ENCODE results near the gene HDAC11.

Gene HDAC11

DNA sequence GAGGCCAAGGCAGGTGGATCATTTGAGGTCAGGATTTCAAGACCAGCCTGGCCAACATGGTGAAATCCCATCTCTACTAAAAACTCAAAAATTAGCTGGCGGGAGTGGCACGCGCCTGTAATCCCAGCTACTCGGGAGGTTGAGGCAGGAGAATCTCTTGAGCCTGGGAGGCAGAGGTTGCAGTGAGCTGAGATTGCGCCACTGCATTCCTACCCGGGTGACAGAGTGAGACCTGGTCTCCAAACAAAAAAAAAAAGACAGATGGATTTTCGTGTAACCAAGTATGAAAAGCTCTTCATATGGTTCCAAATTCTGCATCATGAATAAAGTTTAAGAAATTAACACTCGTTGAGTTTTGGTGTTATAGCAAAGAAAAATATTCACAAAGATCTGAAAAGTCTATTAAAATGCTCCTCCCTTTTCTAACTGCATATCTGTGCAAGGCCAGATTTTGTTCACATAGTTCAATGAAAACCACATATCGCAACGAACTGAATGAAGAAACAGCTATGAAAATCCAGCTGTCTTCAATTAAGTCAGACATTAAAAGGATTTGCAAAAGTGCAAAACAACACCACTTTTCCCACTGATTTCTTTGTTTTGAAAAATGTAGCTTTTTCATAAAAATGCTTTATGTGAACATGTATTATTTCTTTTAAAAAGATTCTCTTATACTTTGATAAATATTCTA is 45.0 kb downstream of the HDAC11 start:
- no peak for DNase-seq (ENCODE audit: low read depth in 2 of 2)

DNA sequence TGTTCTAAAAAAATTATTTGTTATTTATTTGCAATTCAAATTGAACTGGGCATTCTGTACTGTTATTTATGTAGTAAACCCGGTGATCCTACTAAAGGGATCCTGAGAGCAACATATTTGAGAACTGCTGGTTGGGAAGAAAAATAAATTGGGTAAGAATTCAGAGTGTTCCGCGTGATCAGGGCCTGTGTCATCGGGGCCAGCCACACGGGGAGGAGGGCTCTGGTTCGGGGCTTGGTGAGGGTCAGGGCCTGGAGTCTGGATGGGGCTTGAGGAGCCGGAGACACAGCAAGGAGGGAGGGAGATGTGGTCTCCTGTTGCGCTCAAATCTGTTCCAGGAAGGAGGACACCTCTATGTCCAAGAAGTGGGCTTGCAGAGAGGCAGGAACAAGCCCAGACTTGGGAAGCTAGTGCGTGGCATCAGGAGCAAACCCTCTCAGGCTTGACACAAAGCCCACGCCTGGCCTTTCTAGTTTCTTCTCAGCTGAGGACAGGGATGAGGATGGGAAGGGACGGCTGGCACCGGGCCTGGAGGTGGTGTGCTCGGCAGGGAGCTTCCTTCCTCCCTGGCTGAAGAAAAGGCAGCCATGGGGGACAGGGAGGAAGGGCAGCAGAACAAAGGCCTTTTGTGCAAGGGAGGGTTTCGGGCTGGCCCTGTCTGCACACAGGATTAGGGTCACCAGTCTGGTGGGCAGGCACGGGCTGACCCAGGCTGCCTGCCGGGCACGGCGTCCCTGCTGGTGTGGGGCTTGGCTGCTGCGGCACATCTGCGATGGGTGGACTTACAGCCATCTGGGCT is 45.9 kb downstream of the HDAC11 start:
- no peak for DNase-seq (ENCODE audit: low read depth in 2 of 2)

GRCh38 chr3:13526626-13526949 is 46.5 kb downstream of the HDAC11 start:
- DNase-seq (ENCODE audit: low read depth in 2 of 2), result no peak

GRCh38 chr3:13528217-13528867 is 48.2 kb downstream of the HDAC11 start:
- no peak for DNase-seq (ENCODE audit: low read depth in 2 of 2)

- DNase-seq (ENCODE audit: low read depth in 2 of 2), result no peak
Measured at GRCh38 chr3:13529196-13530112, 49.3 kb downstream of the HDAC11 start.

GRCh38 chr3:13530241-13531009 is 50.3 kb downstream of the HDAC11 start:
- no peak for DNase-seq (ENCODE audit: low read depth in 2 of 2)

- DNase-seq (ENCODE audit: low read depth in 2 of 2), result no peak
Measured at GRCh38 chr3:13532085-13532484, 52.0 kb downstream of the HDAC11 start.

- DNase-seq (ENCODE audit: low read depth in 2 of 2), result no peak
Measured at GRCh38 chr3:13532631-13533030, 52.5 kb downstream of the HDAC11 start.

DNA sequence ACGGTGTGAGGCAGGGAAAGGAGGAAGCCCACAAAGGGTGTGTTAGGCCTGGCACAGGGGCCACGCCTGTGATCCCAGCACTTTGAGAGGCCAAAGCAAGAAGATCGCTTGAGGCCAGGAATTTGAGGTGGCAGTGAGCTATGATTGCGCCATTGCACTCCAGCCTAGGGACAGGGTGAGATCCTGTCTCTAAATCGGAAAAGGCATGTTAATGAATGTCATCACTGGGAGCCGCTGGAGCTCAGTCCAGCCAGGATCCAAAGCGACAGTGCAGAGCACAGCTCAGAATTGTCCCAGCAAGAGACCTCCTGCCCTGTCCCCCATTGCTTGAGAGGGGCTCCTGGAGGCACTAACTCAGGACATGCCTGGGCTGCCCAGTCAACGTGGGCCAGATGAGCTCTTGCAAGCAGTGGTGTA is 53.8 kb downstream of the HDAC11 start:
- no peak for DNase-seq (ENCODE audit: low read depth in 2 of 2)

DNA sequence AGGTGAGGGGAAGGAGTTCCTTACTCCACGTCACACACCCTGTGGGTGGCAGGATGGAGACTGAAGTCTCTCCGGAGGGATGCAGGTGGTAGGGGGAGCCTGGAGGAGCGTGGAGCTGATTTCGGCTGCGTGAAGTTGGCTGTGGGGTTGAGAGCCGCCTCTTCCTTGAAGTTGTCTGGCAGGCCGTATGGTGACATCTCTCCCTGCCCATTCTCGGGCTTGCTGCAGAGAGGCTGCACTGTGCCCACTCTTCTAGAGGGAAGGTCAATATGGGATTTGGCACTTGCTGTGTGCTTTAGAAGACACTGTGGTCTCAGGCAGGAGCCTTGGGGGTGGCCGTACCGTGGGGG is 55.4 kb downstream of the HDAC11 start:
- no peak for DNase-seq (ENCODE audit: low read depth in 2 of 2)

DNA sequence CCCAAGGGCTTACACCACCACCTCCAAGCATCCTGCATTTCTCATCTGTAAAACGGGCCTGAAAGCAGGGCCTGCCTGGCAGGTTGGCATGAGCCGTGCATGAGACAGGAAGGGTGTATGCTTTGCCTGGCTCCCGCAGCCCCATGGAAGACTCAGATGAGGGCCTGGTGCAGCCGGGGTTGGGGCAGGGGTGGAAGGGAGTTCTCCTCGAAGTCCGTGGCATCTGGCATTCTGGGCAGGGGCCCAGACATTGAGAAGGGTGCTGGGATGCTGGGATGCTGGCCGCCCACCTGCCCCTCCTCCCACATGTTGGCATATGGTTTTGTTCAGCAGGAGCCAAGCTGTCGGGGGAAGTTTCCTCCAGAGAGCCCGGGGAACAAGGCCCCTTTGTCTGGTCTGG is 55.8 kb downstream of the HDAC11 start:
- DNase-seq (ENCODE audit: low read depth in 2 of 2), result no peak

DNA sequence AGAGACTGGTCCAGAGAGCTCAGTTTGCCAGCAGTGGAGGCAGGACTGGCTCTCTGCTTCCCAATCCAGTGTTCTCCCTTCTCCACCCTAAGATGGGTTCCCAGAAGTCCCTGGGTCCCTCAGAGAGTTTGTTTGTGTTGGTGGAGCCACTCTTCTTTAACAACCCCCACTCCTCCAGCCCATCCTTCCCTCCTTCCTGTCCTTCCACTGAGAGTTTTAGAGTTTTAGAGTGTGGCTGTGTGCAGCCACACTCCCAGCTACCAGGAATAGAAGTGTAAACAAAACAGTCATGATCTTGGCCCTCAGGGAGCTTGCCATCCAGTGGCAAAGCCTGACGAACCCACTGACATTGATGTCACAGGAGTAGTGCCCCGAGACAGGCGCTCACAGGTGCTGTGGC is 56.3 kb downstream of the HDAC11 start:
- no peak for DNase-seq (ENCODE audit: low read depth in 2 of 2)

GRCh38 chr3:13536832-13537231 is 56.7 kb downstream of the HDAC11 start:
- DNase-seq (ENCODE audit: low read depth in 2 of 2), result no peak

- no peak for DNase-seq (ENCODE audit: low read depth in 2 of 2)
Measured at GRCh38 chr3:13537244-13537908, 57.3 kb downstream of the HDAC11 start.

- DNase-seq (ENCODE audit: low read depth in 2 of 2), result no peak
Measured at GRCh38 chr3:13537909-13538296, 57.8 kb downstream of the HDAC11 start.

- no peak for DNase-seq (ENCODE audit: low read depth in 2 of 2)
Measured at GRCh38 chr3:13538520-13539291, 58.6 kb downstream of the HDAC11 start.

- DNase-seq (ENCODE audit: low read depth in 2 of 2), result no peak
Measured at GRCh38 chr3:13539292-13539638, 59.2 kb downstream of the HDAC11 start.

GRCh38 chr3:13539671-13540070 is 59.6 kb downstream of the HDAC11 start:
- no peak for DNase-seq (ENCODE audit: low read depth in 2 of 2)

DNA sequence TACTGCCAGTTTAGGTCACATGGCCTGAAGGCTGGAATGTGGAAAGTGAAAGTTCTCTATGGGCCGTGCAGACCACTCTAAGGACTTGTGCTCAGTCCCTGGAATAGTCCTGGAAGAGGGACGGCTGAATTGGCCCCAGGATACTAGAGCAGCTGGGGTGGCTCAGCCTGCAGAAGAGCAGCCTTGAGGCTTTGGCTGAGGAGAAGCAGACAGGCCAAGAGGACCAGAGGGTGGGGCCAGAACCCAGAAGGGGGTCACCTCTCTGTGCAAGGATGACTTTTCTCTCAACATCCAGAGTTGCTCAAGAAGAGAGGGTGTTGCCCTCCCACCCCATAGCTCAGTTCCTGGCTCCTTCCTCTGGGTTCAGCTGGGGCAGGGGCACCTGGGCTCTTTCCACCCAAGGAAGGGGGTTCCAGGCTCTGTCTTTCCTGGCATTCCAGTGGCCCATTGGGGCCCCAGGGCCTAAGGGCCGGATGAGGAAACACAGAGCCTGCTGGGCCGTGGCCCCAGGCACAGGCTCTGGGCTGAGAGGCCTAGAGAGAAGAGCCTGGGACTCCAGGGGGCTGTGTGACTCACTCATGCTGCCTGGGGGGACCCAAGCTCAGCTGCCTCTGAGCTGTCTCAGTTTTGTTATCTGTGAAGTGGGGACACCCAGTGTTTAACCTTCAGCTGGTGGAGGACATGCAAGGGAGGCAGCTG is 60.3 kb downstream of the HDAC11 start:
- no peak for DNase-seq (ENCODE audit: low read depth in 2 of 2)
